ENCODE results near the gene APOOL.
A peak's percentile ranks its signal among the peaks of the same experiment; 100 is the strongest.
"Not testable (repeated sequence)": the region's sequence is repeated elsewhere in the genome, so short reads cannot be mapped to it uniquely, and the experiment has no call there.

APOOL gene

GRCh38 chrX:85003655-85004244 is at the start of gene APOOL:
Gene APOOL (plus strand): TSS chrX:85003877. CDS start chrX:85003913, 36 bp downstream.
- no peak for FAIRE-seq

- no peak for FAIRE-seq
Measured at GRCh38 chrX:84956304-84956703, 47.4 kb upstream of the APOOL start.

- FAIRE-seq: no peak
Measured at GRCh38 chrX:84974803-84975202, 28.9 kb upstream of the APOOL start.

GRCh38 chrX:84991739-84992138 is 11.9 kb upstream of the APOOL start:
- not testable (repeated sequence) for FAIRE-seq

GRCh38 chrX:84993150-84993549 is 10.5 kb upstream of the APOOL start:
- FAIRE-seq: no peak

GRCh38 chrX:85001344-85001743 is 2.3 kb upstream of the APOOL start:
- FAIRE-seq: no peak

- FAIRE-seq: no peak
Measured at GRCh38 chrX:85004255-85004654, 578 bp downstream of the APOOL start.

GRCh38 chrX:85012098-85012497 is 8.4 kb downstream of the APOOL start:
- no peak for FAIRE-seq

- FAIRE-seq: not testable (repeated sequence)
Measured at GRCh38 chrX:85015351-85015750, 11.7 kb downstream of the APOOL start.

GRCh38 chrX:85017721-85018120 is 14.0 kb downstream of the APOOL start:
- FAIRE-seq: no peak

- FAIRE-seq: no peak
Measured at GRCh38 chrX:85018471-85018870, 14.8 kb downstream of the APOOL start.

- FAIRE-seq: no peak
Measured at GRCh38 chrX:85020216-85020615, 16.5 kb downstream of the APOOL start.

- FAIRE-seq: no peak
Measured at GRCh38 chrX:85024044-85024443, 20.4 kb downstream of the APOOL start.

GRCh38 chrX:85024562-85024961 is 20.9 kb downstream of the APOOL start:
- FAIRE-seq: no peak

GRCh38 chrX:85026170-85026569 is 22.5 kb downstream of the APOOL start:
- FAIRE-seq: no peak

GRCh38 chrX:85029043-85029442 is 25.4 kb downstream of the APOOL start:
- no peak for FAIRE-seq

GRCh38 chrX:85031505-85031904 is 27.8 kb downstream of the APOOL start:
- no peak for FAIRE-seq

- FAIRE-seq: no peak
Measured at GRCh38 chrX:85037114-85037513, 33.4 kb downstream of the APOOL start.

- FAIRE-seq: no peak
Measured at GRCh38 chrX:85051627-85052026, 48.0 kb downstream of the APOOL start.

GRCh38 chrX:85052205-85052604 is 48.5 kb downstream of the APOOL start:
- FAIRE-seq: no peak

- no peak for FAIRE-seq
Measured at GRCh38 chrX:85052636-85053343, 49.1 kb downstream of the APOOL start.

- no peak for FAIRE-seq
Measured at GRCh38 chrX:85065512-85066198, 62.0 kb downstream of the APOOL start.

GRCh38 chrX:85077247-85077646 is 73.6 kb downstream of the APOOL start:
- FAIRE-seq: not testable (repeated sequence)

- FAIRE-seq: peak; percentile 58
Measured at GRCh38 chrX:85084770-85085393, 81.2 kb downstream of the APOOL start.
